Muscle of leg (tissue), 16 donors: ENCODE results near the gene EIF4EBP3. TPM values are rescaled to one million over a fixed set of nuclear protein-coding genes. Genes with fewer than 3 reads are reported as not detected.

Experiments used
- DNase-seq: peaks from one replicate; pipeline ENCODE4 v3.0.0; 2013
- H3K27ac ChIP-seq: one replicate; pipeline ENCODE4 v1.5.1; 2013; ENCODE audit warnings: mild to moderate bottlenecking, low read length, control low read depth
- H3K27me3 ChIP-seq: one replicate; pipeline ENCODE4 v1.6.1; 2013; ENCODE audit warnings: low read length; ENCODE audit not compliant: control insufficient read depth, insufficient read depth
- H3K36me3 ChIP-seq: one replicate; pipeline ENCODE4 v1.6.1; 2013; ENCODE audit warnings: low read length; ENCODE audit not compliant: control insufficient read depth, insufficient read depth
- H3K4me1 ChIP-seq: one replicate; pipeline ENCODE4 v1.6.1; 2013; ENCODE audit warnings: low read length; ENCODE audit not compliant: control insufficient read depth, insufficient read depth
- H3K4me3 ChIP-seq: one replicate; pipeline ENCODE4 v1.5.1; 2013; ENCODE audit warnings: low read length, control low read depth
- H3K9me3 ChIP-seq: replicated peaks from 2 replicates; pipeline ENCODE4 v1.6.1; 2013; ENCODE audit warnings: low read depth, low read length; ENCODE audit not compliant: control insufficient read depth
- WGBS: methylation state at CpG from one replicate; pipeline ENCODE4 v1.1.5; 2013; ENCODE audit warnings: missing lambda C conversion rate; ENCODE audit not compliant: insufficient coverage; 5-methylcytosine and 5-hydroxymethylcytosine counted together
- long read RNA-seq, 11 donors: transcript quantifications; one replicate each; lab custom pipeline, GENCODE V29; 2026
- polyA plus RNA-seq, 8 donors: library from polyadenylated mRNA; unstranded; fragments of 120-200 nt; gene quantifications; one replicate each; pipeline versions ENCODE4 v1.2.1 to v1.2.3, GENCODE V29; 2013; ENCODE audit warnings: inconsistent platforms in 1 of 8, low replicate concordance in 1 of 8; ENCODE audit not compliant: insufficient read length in 8 of 8, insufficient read depth in 1 of 8
- total RNA-seq: library from RNA; stranded (reverse); fragments of 120-200 nt; gene quantifications from one replicate; pipeline ENCODE4 v1.2.4, GENCODE V29; 2013

The EIF4EBP3 gene
- total RNA-seq (2.6 TPM), polyA plus RNA-seq (10 to 100 TPM in 1 of 8 donors, 1 to 10 TPM in 7; 4.6 to 13.7 (median 6.4) TPM)
- long read RNA-seq, donor 1, partial matches to known transcripts = 0 of 3 reads
- long read RNA-seq, donor 1, other reads (novel, unspliced or antisense) = 0 of 3 reads
- long read RNA-seq, donor 2 = 0 reads
- long read RNA-seq, donor 3, partial matches to known transcripts = 23 of 35 reads
- long read RNA-seq, donor 3, other reads (novel, unspliced or antisense) = 9 of 35 reads
- long read RNA-seq, donor 4, partial matches to known transcripts = 0 of 3 reads
- long read RNA-seq, donor 4, other reads (novel, unspliced or antisense) = 0 of 3 reads
- long read RNA-seq, donor 5, partial matches to known transcripts = 0 of 3 reads
- long read RNA-seq, donor 5, other reads (novel, unspliced or antisense) = 0 of 3 reads
- long read RNA-seq, donor 6, transcript EIF4EBP3-201 (3 exons, 691 nt) = major isoform, 5 of 5 reads
- long read RNA-seq, donor 6, partial matches to known transcripts = 0 of 5 reads
- long read RNA-seq, donor 6, other reads (novel, unspliced or antisense) = 0 of 5 reads
- long read RNA-seq, donor 7, partial matches to known transcripts = 0 of 4 reads
- long read RNA-seq, donor 7, other reads (novel, unspliced or antisense) = 0 of 4 reads
- long read RNA-seq, donor 8, partial matches to known transcripts = 0 of 4 reads
- long read RNA-seq, donor 8, other reads (novel, unspliced or antisense) = 0 of 4 reads
- long read RNA-seq, donor 9 = 0 reads
- long read RNA-seq, donor 10, partial matches to known transcripts = 0 of 2 reads
- long read RNA-seq, donor 10, other reads (novel, unspliced or antisense) = 0 of 2 reads
- long read RNA-seq, donor 11, transcript EIF4EBP3-201 (3 exons, 691 nt) = major isoform, 6 of 6 reads
- long read RNA-seq, donor 11, partial matches to known transcripts = 0 of 6 reads
- long read RNA-seq, donor 11, other reads (novel, unspliced or antisense) = 0 of 6 reads

DNA sequence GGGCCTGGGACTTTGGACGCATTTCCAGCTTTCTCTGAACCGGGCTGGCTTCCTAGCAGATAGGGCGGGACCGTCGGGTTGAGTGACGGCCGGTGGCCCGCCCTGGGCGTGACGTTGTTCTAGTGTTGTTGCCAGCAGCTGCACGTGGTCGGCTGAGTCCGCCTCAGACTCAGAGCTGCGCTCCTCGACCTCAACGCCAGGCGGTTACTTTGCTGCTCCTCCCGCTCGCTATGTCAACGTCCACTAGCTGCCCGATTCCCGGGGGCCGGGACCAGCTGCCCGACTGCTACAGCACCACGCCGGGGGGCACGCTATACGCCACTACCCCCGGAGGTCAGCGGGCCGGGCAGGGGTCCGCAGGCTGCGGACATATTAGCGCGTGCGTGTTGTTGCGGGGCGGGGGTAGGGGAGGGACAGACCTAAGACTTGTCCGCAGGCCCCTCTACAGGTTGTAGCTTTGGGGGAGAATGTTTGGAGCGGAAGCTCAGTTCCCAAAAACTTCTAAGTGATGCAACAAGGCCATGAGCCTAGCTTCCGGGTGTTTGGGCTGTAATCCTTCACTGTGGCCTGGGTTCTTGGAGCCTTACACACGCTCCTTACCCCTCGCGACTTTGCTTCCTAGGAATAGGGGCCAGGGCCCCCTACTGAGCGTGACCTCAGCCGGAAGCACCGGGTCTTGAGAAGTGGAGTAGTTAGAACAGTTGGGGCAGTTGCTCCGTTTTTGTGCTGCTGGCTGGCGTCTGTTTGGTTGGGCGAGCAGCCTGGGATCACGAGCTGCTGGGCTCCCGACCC, at the start of gene EIF4EBP3:
Gene EIF4EBP3 (plus strand): TSS at position 155 of the 792 bp plus-strand sequence. CDS start 76 bp downstream, at position 231.
- Histone ChIP-seq H3K27ac (peak within 1 kb of the TSS; percentile 94), H3K36me3 (peaks cover 50% of the 10 kb centered on the region), H3K27me3 (no peaks in the 10 kb centered on the region), H3K4me3 (peak within 1 kb of the TSS; percentile 57), H3K9me3 (no peaks in the 10 kb centered on the region), H3K4me1 (peaks cover 32% of the 10 kb centered on the region)
- DNase-seq = peak; percentile 98
- 1% methylated on average over 49 of the region's 52 CpGs for WGBS

DNA sequence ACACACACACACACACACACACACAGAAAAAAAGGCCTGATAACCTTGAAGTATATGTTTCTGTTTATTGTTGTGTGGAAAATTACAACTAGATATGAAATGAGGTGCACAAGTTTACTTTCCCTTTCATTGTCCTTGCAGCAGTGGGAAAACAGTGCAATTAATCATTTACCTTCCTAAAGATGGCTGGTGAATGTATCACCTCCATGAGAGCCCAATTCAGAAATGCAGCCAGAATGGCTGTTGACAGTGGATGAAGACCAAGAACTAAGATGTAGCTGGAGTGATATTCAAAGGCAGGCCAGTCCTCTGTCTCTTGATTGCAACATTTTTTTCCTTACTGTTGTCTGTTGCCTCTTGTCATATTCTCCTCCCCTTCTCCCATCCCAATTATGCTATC, 49.6 kb upstream of the EIF4EBP3 start:
- Histone ChIP-seq H3K27me3 (no peaks in the 10 kb centered on the region), H3K4me1 (no peaks in the 10 kb centered on the region), H3K27ac (no peak overlapping the region), H3K9me3 (no peaks in the 10 kb centered on the region), H3K36me3 (peaks cover 6% of the 10 kb centered on the region), H3K4me3 (no peak overlapping the region)
- no peak for DNase-seq

DNA sequence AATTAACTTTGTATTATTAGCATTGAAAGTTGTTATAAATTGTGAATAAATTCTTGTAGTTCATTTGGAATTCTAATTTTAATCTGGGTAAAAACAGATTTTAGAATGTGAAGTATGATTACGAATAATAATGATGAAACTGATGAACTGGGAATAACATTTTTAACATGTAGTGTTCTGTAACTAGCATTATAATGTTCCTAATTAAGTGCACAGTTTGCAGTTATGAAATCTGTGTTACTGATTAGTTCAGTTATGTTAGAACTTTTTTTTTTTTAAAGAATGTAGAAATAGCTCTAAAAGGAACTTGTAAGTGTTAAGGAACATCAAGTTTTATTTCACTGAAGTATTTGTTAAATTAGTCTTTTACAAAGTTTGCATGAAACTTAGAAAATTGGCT, 48.9 kb upstream of the EIF4EBP3 start:
- H3K36me3 ChIP-seq = peaks cover 6% of the 10 kb centered on the region
- WGBS = no CpG with 5 or more reads among the region's 1 CpG
- H3K27me3 ChIP-seq = no peaks in the 10 kb centered on the region
- no peak overlapping the region for H3K4me3 ChIP-seq
- DNase-seq = no peak
- H3K27ac ChIP-seq = no peak overlapping the region
- no peaks in the 10 kb centered on the region for H3K9me3 ChIP-seq
- no peaks in the 10 kb centered on the region for H3K4me1 ChIP-seq

DNA sequence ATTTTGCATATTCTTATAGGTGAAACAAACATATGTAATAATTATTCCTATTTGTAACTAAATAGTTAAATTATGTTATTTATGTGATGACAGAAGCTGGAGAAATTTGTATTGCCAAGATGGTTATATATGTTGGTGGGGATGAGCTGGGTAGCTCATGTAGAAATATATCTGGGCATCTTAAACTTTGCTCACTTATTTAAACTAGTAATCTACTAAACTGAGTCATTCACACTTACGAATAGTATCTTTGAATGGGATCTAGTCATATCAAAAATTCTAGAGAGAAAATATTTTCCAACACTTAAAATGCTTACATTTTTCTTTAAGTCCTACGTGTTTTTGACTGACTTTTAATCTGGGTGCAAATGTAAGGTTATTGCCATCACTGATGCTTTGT, 44.6 kb upstream of the EIF4EBP3 start:
- Histone ChIP-seq H3K27me3 (no peaks in the 10 kb centered on the region), H3K27ac (no peak overlapping the region), H3K4me3 (no peak overlapping the region), H3K36me3 (peaks cover 16% of the 10 kb centered on the region), H3K9me3 (no peaks in the 10 kb centered on the region), H3K4me1 (no peaks in the 10 kb centered on the region)
- no CpG with 5 or more reads among the region's 2 CpGs for WGBS
- DNase-seq = no peak

DNA sequence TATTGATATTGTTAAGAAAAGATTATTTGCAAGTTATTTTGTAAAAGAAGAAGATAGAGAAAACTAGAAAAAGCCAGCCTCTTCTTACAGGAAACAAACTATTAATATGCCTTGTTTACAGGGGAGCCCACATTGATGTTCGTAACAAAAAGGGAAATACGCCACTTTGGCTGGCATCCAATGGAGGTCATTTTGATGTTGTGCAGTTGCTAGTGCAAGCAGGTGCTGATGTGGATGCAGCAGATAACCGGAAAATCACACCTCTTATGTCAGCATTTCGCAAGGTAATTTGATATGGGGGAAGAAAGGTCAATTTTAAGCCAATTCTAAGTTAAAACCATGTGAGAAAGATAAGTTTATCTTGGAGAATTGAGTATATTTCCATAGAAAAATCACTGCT, 37.6 kb upstream of the EIF4EBP3 start:
- H3K27ac ChIP-seq = no peak overlapping the region
- H3K4me3 ChIP-seq = no peak overlapping the region
- no peaks in the 10 kb centered on the region for H3K4me1 ChIP-seq
- no CpG with 5 or more reads among the region's 4 CpGs for WGBS
- H3K27me3 ChIP-seq = no peaks in the 10 kb centered on the region
- H3K9me3 ChIP-seq = no peaks in the 10 kb centered on the region
- H3K36me3 ChIP-seq = peaks cover 36% of the 10 kb centered on the region
- peak; percentile 9 for DNase-seq

DNA sequence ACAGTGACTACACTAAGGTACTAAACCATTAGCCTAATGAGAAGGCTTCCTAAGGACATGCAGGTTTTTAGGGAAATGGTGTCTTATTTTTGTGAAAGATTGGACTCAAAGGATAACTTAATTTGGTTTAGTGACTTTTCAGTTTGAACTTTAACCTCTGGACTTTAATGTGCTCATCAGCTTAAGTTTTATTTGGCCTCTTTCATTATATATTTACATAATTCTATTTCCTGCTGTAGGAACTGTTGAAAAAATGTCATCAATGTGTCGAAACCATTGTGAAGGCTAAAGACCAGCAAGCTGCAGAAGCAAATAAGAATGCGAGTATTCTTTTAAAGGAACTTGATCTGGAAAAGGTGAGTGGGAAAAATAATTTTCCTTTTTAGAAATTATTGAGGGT, 34.3 kb upstream of the EIF4EBP3 start:
- no peaks in the 10 kb centered on the region for H3K4me1 ChIP-seq
- no CpG with 5 or more reads among the region's 2 CpGs for WGBS
- H3K27me3 ChIP-seq = no peaks in the 10 kb centered on the region
- no peak overlapping the region for H3K27ac ChIP-seq
- H3K36me3 ChIP-seq = peaks cover 30% of the 10 kb centered on the region
- DNase-seq = no peak
- no peak overlapping the region for H3K4me3 ChIP-seq
- H3K9me3 ChIP-seq = no peaks in the 10 kb centered on the region

DNA sequence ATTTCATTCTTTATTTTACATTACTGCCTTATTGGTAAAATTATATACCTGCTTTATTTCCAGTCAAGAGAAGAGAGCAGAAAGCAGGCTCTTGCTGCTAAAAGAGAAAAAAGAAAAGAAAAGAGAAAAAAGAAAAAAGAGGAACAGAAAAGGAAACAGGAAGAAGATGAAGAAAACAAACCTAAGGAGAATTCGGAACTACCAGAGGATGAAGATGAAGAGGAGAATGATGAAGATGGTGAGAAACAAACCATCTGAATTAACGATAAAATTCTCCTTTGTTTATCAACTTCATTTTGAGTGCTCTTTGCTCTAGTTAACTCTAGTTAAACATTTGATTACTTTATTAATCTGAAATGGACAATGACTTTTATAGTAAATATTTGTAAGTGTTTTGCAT, 23.5 kb upstream of the EIF4EBP3 start:
- H3K36me3 ChIP-seq = peaks cover 20% of the 10 kb centered on the region
- no CpG with 5 or more reads among the region's 2 CpGs for WGBS

DNA sequence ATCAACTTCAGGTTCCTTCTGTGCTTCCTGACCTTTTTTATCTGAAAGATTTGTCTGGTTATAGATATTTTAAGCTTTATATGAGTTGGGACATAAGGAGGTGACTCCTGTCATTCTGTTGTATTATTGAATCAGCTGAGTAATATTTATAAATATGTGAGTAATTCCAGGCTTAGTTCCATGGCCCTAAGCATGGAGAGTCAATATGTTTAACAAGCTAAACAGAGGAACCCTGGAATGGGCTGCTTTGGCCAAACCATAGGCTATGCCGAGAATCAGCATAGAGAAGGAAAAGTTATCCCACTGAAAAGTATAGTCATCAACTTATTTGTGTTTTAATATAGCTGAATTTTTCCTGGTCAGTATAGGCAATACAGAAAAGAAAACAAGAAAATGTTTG, 7.2 kb upstream of the EIF4EBP3 start:
- Histone ChIP-seq H3K27me3 (no peaks in the 10 kb centered on the region), H3K36me3 (peaks cover 44% of the 10 kb centered on the region), H3K9me3 (no peaks in the 10 kb centered on the region), H3K4me3 (no peak overlapping the region), H3K27ac (no peak overlapping the region), H3K4me1 (no peaks in the 10 kb centered on the region)
- WGBS = no CpG with 5 or more reads among the region's 1 CpG
- DNase-seq = no peak

More for the DNA sequence above, 23.5 kb upstream of the EIF4EBP3 start:
- no peak overlapping the region for H3K4me3 ChIP-seq
- no peak overlapping the region for H3K27ac ChIP-seq
- no peaks in the 10 kb centered on the region for H3K9me3 ChIP-seq
- no peak for DNase-seq
- no peaks in the 10 kb centered on the region for H3K4me1 ChIP-seq
- H3K27me3 ChIP-seq = no peaks in the 10 kb centered on the region

DNA sequence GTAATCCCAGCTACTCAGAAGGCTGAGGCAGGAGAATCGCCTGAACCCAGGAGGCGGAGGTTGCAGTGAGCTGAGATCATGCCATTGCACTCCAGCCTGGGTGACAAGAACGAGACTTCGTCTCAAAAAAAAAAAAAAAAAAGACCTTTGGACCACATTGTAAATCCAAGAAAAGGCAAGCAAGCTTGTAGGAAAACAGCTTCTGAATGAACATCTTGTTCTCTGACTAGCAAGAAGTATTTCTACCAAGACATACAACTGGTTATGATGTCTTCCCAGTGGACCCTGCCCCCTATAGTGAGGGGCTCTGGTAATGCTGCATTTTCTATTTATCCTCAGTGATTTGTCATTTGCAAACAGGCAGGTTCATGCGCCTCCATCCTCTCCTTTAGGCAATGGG, 4.5 kb upstream of the EIF4EBP3 start:
- DNase-seq = no peak
- H3K9me3 ChIP-seq = no peaks in the 10 kb centered on the region
- no peak overlapping the region for H3K27ac ChIP-seq
- H3K4me1 ChIP-seq = peaks cover 14% of the 10 kb centered on the region
- WGBS = 83% methylated on average over 4 of the region's 5 CpGs
- no peaks in the 10 kb centered on the region for H3K27me3 ChIP-seq
- H3K4me3 ChIP-seq = no peak overlapping the region
- peaks cover 37% of the 10 kb centered on the region for H3K36me3 ChIP-seq
